Stimulated activated CD8-positive, alpha-beta memory T cell treated with anti-CD3 and anti-CD28 coated beads, Interleukin-7, amount 100 ng/mL, for 4 hours (primary cell): Measurements from ENCODE around the gene KRTAP10-2.
"Not testable (repeated sequence)": the region's sequence is repeated elsewhere in the genome, so short reads cannot be mapped to it uniquely, and the experiment has no call there.

ENCODE experiments used
- DNase-seq, 2 donors: peaks; one replicate each; pipeline ENCODE4 v3.0.0-alpha.2; 2020; ENCODE audit warnings: low read depth in 2 of 2

The KRTAP10-2 gene

GRCh38 chr21:44567481-44568171, 16.3 kb upstream of the KRTAP10-2 start:
- no peak for DNase-seq

GRCh38 chr21:44566403-44566802, 15.1 kb upstream of the KRTAP10-2 start:
- DNase-seq: no peak

GRCh38 chr21:44564886-44565598, 13.7 kb upstream of the KRTAP10-2 start:
- DNase-seq: no peak

GRCh38 chr21:44564099-44564498, 12.8 kb upstream of the KRTAP10-2 start:
- no peak for DNase-seq

- no peak for DNase-seq
These were observed 7.4 kb upstream of the KRTAP10-2 start, which contains the start of gene KRTAP10-3 for GRCh38 chr21:44558695-44559094. KRTAP10-3 (minus strand) TSS chr21:44558795; CDS start chr21:44558715, 80 bp downstream.

GRCh38 chr21:44558329-44558675, 7.0 kb upstream of the KRTAP10-2 start:
- not testable (repeated sequence) for DNase-seq

- DNase-seq: no peak
These were observed 6.4 kb upstream of the KRTAP10-2 start for GRCh38 chr21:44557491-44558328.

GRCh38 chr21:44556879-44557278, 5.6 kb upstream of the KRTAP10-2 start:
- DNase-seq: no peak

- no peak for DNase-seq
These were observed 4.0 kb upstream of the KRTAP10-2 start for GRCh38 chr21:44555200-44555875.

- DNase-seq: no peak
These were observed 1.4 kb upstream of the KRTAP10-2 start for GRCh38 chr21:44552681-44553080.

- no peak for DNase-seq
These were observed 831 bp upstream of the KRTAP10-2 start for GRCh38 chr21:44552136-44552535.

- DNase-seq: no peak
These were observed 498 bp downstream of the KRTAP10-2 start for GRCh38 chr21:44550807-44551206.

GRCh38 chr21:44550285-44550684, 1.0 kb downstream of the KRTAP10-2 start:
- DNase-seq: not testable (repeated sequence)

GRCh38 chr21:44549525-44550211, 1.6 kb downstream of the KRTAP10-2 start:
- DNase-seq: no peak

- no peak for DNase-seq
These were observed 2.4 kb downstream of the KRTAP10-2 start for GRCh38 chr21:44548922-44549321.

GRCh38 chr21:44548381-44548780, 2.9 kb downstream of the KRTAP10-2 start:
- DNase-seq: no peak

GRCh38 chr21:44547656-44548331, 3.5 kb downstream of the KRTAP10-2 start:
- DNase-seq: no peak

GRCh38 chr21:44544566-44544965, 6.7 kb downstream of the KRTAP10-2 start:
- no peak for DNase-seq

- DNase-seq: no peak
These were observed 8.6 kb downstream of the KRTAP10-2 start for GRCh38 chr21:44542716-44543115.

GRCh38 chr21:44540741-44541288, 10.5 kb downstream of the KRTAP10-2 start:
- DNase-seq: no peak
